Stomach smooth muscle (tissue), 2 donors: Measurements from ENCODE around the gene TOX3.

ENCODE experiments used
- H3K27ac ChIP-seq: one replicate; pipeline ENCODE4 v1.7.0; 2013; ENCODE audit warnings: mild to moderate bottlenecking, low read length, inconsistent platforms
- H3K27me3 ChIP-seq, 2 donors: one replicate each; pipeline ENCODE4 v1.7.0; 2013; ENCODE audit warnings: low read length in 2 of 2; ENCODE audit not compliant: insufficient read depth in 2 of 2, control insufficient read depth in 1 of 2
- H3K36me3 ChIP-seq, 2 donors: one replicate each; pipeline ENCODE4 v1.7.0; 2013; ENCODE audit warnings: low read length in 2 of 2; ENCODE audit not compliant: control insufficient read depth in 2 of 2, insufficient read depth in 2 of 2
- H3K4me1 ChIP-seq: one replicate; pipeline ENCODE4 v1.7.0; 2013; ENCODE audit warnings: low read length; ENCODE audit not compliant: control insufficient read depth, insufficient read depth
- H3K4me3 ChIP-seq, 2 donors: one replicate each; pipeline ENCODE4 v1.7.0; 2013; ENCODE audit warnings: low read length in 2 of 2
- H3K9ac ChIP-seq, 2 donors: one replicate each; pipeline ENCODE4 v1.7.0; 2013; ENCODE audit warnings: low read length in 2 of 2, mild to moderate bottlenecking in 1 of 2
- H3K9me3 ChIP-seq, 2 donors: one replicate each; pipeline ENCODE4 v1.7.0; 2013; ENCODE audit warnings: low read length in 2 of 2; ENCODE audit not compliant: control insufficient read depth in 2 of 2
- donor health status: healthy.
- donor health status: Pancreatic carcinoma.

TOX3 gene

DNA sequence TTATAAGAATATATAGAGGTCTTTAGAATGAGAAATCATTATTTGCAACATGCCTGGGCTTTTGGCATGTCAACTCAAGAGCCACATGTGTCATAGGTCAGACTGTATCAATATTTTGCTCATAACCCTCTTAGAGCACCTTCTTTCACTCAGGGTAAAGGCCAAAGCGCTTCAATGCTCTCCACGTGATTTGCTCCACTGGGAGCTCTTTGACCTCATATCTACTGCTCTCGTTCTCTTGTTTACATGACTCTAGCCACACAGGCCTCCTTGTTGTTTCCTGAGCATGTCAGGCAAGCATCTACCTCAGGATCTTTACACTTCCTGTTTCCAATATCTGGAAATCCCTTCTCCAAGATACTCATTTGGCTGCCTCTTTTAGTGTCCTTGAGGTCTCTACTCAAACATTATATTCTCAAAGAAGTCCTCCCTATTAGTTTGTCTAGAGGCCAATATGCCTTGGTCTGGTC, 148.4 kb downstream of the TOX3 start:
- Histone ChIP-seq H3K9ac (no peak overlapping the region), H3K4me1 (no peaks in the 10 kb centered on the region), H3K36me3 (no peaks in the 10 kb centered on the region), H3K9me3 (no peaks in the 10 kb centered on the region), H3K27me3 (no peaks in the 10 kb centered on the region), H3K27ac (no peak overlapping the region), H3K4me3 (no peak overlapping the region)

- Histone ChIP-seq H3K9ac (no peak overlapping the region), H3K36me3 (no peaks in the 10 kb centered on the region), H3K27ac (no peak overlapping the region), H3K9me3 (no peaks in the 10 kb centered on the region), H3K4me3 (no peak overlapping the region), H3K4me1 (no peaks in the 10 kb centered on the region), H3K27me3 (no peaks in the 10 kb centered on the region)
Observed at GRCh38 chr16:52398021-52398420, 148.9 kb downstream of the TOX3 start.

GRCh38 chr16:52393448-52393847, 153.5 kb downstream of the TOX3 start:
- Histone ChIP-seq H3K9ac (no peak overlapping the region), H3K27me3 (no peaks in the 10 kb centered on the region), H3K4me3 (no peak overlapping the region), H3K36me3 (no peaks in the 10 kb centered on the region), H3K9me3 (no peaks in the 10 kb centered on the region), H3K4me1 (no peaks in the 10 kb centered on the region), H3K27ac (no peak overlapping the region)

DNA sequence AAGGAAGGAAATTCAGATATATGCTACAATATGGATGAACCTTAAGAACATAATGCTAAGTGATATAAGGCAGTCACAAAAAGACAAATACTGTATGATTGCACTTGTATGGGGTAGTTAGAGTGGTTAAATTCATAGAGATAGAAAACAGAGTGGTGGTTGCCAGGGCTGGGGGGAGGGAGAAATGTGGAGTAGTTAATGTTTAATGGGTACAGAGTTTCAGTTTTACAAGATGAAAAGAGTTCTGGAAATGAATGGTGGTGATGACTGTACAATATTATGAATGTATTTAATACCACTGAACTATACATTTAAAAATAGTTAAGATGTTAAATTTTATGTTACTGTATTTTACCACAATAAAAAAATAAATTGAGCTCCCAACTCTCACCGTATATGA, 157.9 kb downstream of the TOX3 start:
- no peaks in the 10 kb centered on the region for H3K9me3 ChIP-seq
- no peak overlapping the region for H3K9ac ChIP-seq
- H3K4me1 ChIP-seq: no peaks in the 10 kb centered on the region

More for the DNA sequence above, 157.9 kb downstream of the TOX3 start:
- no peaks in the 10 kb centered on the region for H3K27me3 ChIP-seq
- no peaks in the 10 kb centered on the region for H3K36me3 ChIP-seq
- H3K4me3 ChIP-seq: no peak overlapping the region
- no peak overlapping the region for H3K27ac ChIP-seq
